Mesothelial cell of epicardium (in vitro differentiated cells): Measurements from ENCODE around the gene CKS1B. TPM values are rescaled to one million over a fixed set of nuclear protein-coding genes. Genes with fewer than 3 reads are reported as not detected.
"Not testable (repeated sequence)": the region's sequence is repeated elsewhere in the genome, so short reads cannot be mapped to it uniquely, and the experiment has no call there.

Source experiments
- DNase-seq, 2 experiments: peaks; one replicate each; pipeline ENCODE4 v3.0.0; 2021; ENCODE audit warnings: low spot score in 2 of 2; ENCODE audit not compliant: unreplicated experiment in 2 of 2
- H3K27ac Mint-ChIP-seq: 2 replicates; pipeline ENCODE4 v1.8.0; 2021; ENCODE audit warnings: mixed read lengths
- H3K27me3 Mint-ChIP-seq: 2 replicates; pipeline ENCODE4 v1.8.0; 2021; ENCODE audit warnings: low read depth, mixed read lengths
- H3K36me3 Mint-ChIP-seq: 2 replicates; pipeline ENCODE4 v1.8.0; 2021; ENCODE audit warnings: mixed read lengths
- H3K4me1 Mint-ChIP-seq: 2 replicates; pipeline ENCODE4 v1.8.0; 2021; ENCODE audit warnings: mixed read lengths
- H3K4me3 Mint-ChIP-seq: 2 replicates; pipeline ENCODE4 v1.8.0; 2021; ENCODE audit warnings: mild to moderate bottlenecking, moderate library complexity, mixed read lengths
- H3K9me3 Mint-ChIP-seq: 2 replicates; pipeline ENCODE4 v1.8.0; 2021; ENCODE audit warnings: mixed read lengths
- total RNA-seq: library from RNA; stranded (reverse); gene quantifications from 3 replicates; pipeline ENCODE4 v1.2.1, GENCODE V29; 2021
- TF ChIP-seq, protein P1 (sequence below): fragments of 200-600 bp; sonication (generic); IDR thresholded peaks from one replicate; pipeline ENCODE4 v1.5.0; 2021; ENCODE audit warnings: antibody characterized with exemption; ENCODE audit not compliant: unreplicated experiment

CKS1B gene
- total RNA-seq, 1 donor from 2014 or later = 68.2 TPM

- Mint-ChIP-seq H3K4me3 (no peak overlapping the region), H3K27me3 (no peaks in the 10 kb centered on the region), H3K27ac (no peak overlapping the region), H3K4me1 (peaks cover 9% of the 10 kb centered on the region), H3K36me3 (peaks cover 16% of the 10 kb centered on the region), H3K9me3 (no peaks in the 10 kb centered on the region)
- DNase-seq = no peak
- TF ChIP-seq, protein P1, sequence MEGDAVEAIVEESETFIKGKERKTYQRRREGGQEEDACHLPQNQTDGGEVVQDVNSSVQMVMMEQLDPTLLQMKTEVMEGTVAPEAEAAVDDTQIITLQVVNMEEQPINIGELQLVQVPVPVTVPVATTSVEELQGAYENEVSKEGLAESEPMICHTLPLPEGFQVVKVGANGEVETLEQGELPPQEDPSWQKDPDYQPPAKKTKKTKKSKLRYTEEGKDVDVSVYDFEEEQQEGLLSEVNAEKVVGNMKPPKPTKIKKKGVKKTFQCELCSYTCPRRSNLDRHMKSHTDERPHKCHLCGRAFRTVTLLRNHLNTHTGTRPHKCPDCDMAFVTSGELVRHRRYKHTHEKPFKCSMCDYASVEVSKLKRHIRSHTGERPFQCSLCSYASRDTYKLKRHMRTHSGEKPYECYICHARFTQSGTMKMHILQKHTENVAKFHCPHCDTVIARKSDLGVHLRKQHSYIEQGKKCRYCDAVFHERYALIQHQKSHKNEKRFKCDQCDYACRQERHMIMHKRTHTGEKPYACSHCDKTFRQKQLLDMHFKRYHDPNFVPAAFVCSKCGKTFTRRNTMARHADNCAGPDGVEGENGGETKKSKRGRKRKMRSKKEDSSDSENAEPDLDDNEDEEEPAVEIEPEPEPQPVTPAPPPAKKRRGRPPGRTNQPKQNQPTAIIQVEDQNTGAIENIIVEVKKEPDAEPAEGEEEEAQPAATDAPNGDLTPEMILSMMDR = no peak
Measured at GRCh38 chr1:154983776-154984466, 9.4 kb downstream of the CKS1B start.

GRCh38 chr1:154986736-154987135, 12.3 kb downstream of the CKS1B start:
- H3K36me3 Mint-ChIP-seq = peaks cover 12% of the 10 kb centered on the region

DNA sequence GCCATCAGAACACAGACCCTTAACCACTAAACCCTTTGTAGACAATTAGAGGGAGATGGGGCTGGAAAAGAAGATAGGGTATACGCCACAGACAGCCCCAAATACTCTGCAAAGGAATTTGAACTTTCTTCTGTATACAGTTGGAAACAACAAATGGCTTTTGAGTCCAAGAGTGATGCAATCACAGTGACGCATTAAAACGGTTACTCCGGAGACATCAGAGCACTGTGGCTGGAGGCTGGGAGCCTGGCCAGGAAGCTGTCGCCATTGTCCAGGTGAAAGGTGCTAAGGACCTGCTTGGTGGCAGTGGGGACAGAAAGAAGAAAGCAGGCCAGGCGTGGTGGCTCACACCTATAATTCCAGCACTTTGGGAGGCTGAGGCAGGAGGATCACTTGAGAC, 12.8 kb downstream of the CKS1B start:
- Mint-ChIP-seq H3K36me3 (peaks cover 12% of the 10 kb centered on the region), H3K27me3 (no peaks in the 10 kb centered on the region), H3K4me3 (no peak overlapping the region), H3K4me1 (peaks cover 9% of the 10 kb centered on the region), H3K9me3 (no peaks in the 10 kb centered on the region), H3K27ac (no peak overlapping the region)
- TF ChIP-seq, protein P1 = no peak
- no peak for DNase-seq

More at GRCh38 chr1:154986736-154987135, 12.3 kb downstream of the CKS1B start:
- not testable (repeated sequence) for H3K27ac Mint-ChIP-seq, H3K27me3 Mint-ChIP-seq, DNase-seq, H3K9me3 Mint-ChIP-seq, H3K4me1 Mint-ChIP-seq, H3K4me3 Mint-ChIP-seq

DNA sequence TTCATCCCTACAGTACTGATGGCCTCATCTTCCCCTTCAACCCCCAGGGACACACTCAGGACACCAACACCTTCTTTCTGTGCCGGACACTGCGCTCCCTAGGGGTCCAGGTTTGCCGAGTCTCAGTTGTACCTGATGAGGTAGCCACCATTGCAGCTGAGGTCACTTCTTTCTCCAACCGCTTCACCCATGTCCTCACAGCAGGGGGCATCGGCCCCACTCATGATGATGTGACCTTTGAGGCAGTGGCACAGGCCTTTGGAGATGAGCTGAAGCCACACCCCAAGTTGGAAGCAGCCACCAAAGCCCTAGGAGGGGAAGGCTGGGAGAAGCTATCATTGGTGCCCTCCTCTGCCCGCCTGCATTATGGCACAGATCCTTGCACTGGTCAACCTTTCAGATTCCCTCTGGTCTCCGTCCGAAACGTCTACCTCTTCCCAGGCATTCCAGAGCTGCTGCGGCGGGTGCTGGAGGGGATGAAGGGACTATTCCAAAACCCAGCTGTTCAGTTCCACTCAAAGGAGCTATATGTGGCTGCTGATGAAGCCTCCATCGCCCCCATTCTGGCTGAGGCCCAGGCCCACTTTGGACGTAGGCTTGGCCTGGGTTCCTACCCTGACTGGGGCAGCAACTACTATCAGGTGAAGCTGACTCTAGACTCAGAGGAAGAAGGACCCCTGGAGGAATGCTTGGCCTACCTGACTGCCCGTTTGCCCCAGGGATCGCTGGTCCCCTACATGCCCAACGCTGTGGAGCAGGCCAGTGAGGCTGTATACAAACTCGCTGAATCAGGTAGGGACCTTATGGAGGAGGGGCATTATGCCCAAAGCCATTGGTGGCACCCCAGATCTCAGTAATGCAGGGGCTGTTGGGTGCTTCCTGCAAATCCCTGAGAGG, 13.8 kb downstream of the CKS1B start:
- DNase-seq = no peak
- TF ChIP-seq, protein P1 = no peak
- Mint-ChIP-seq H3K36me3 (peaks cover 12% of the 10 kb centered on the region), H3K27ac (no peak overlapping the region), H3K9me3 (no peaks in the 10 kb centered on the region), H3K4me1 (peaks cover 9% of the 10 kb centered on the region), H3K4me3 (no peak overlapping the region), H3K27me3 (no peaks in the 10 kb centered on the region)

GRCh38 chr1:154989195-154989860, 14.8 kb downstream of the CKS1B start:
- Mint-ChIP-seq H3K36me3 (peaks cover 12% of the 10 kb centered on the region), H3K9me3 (no peaks in the 10 kb centered on the region), H3K27me3 (no peaks in the 10 kb centered on the region), H3K27ac (no peak overlapping the region), H3K4me3 (no peak overlapping the region), H3K4me1 (peaks cover 3% of the 10 kb centered on the region)
- TF ChIP-seq, protein P1 = no peak
- DNase-seq = no peak
